CD4-positive, alpha-beta T cell (primary cell): ENCODE results near the gene RUVBL2. TPM values are rescaled to one million over a fixed set of nuclear protein-coding genes. Genes with fewer than 3 reads are reported as not detected.

Experiments used
- ATAC-seq: fragments of 200-7000 bp; cut with Tn5 transposase; one replicate; pipeline ENCODE4 v1.10.0; 2022; ENCODE audit warnings: mild to moderate bottlenecking; ENCODE audit not compliant: poor library complexity
- CTCF ChIA-PET: fragments of 350-600 bp; sonication (Branson Sonifier 250); formaldehyde crosslinking; loops from one replicate; lab custom pipeline; 2021; ENCODE audit warnings: antibody characterized with exemption, inconsistent platforms; lab: Charles Lee
- POLR2A ChIA-PET: fragments of 350-600 bp; sonication (Branson Sonifier 250); formaldehyde crosslinking; loops from one replicate; lab custom pipeline; 2021; ENCODE audit warnings: antibody characterized with exemption, inconsistent platforms; lab: Charles Lee
- DNase-seq, 14 experiments: peaks; one replicate each; pipeline ENCODE4 v3.0.0-alpha.2; 2013 to 2020; ENCODE audit warnings: mixed read lengths in 2 of 14
- H3K27ac ChIP-seq, 2 donors: one replicate each; pipeline versions ENCODE4 v1.5.1 to v1.7.0; 2013; ENCODE audit warnings: low read length in 2 of 2, low read depth in 1 of 2, mild to moderate bottlenecking in 1 of 2
- H3K27me3 ChIP-seq, 2 experiments: 1 replicate in 1 of 2; 2 replicates in 1 of 2; pipeline versions ENCODE4 v1.6.1 to v1.7.0; 2013; ENCODE audit warnings: low read length in 2 of 2, control low read depth in 1 of 2, mild to moderate bottlenecking in 1 of 2, moderate library complexity in 1 of 2; ENCODE audit not compliant: insufficient read depth in 2 of 2, control insufficient read depth in 1 of 2
- H3K36me3 ChIP-seq: one replicate; pipeline ENCODE4 v1.6.1; 2013; ENCODE audit warnings: low read length, control low read depth; ENCODE audit not compliant: insufficient read depth
- H3K4me1 ChIP-seq: one replicate; pipeline ENCODE4 v1.6.1; 2013; ENCODE audit warnings: low read length, control low read depth; ENCODE audit not compliant: insufficient read depth
- H3K4me3 ChIP-seq: one replicate; pipeline ENCODE4 v1.5.1; 2013; ENCODE audit warnings: mild to moderate bottlenecking, low read length, moderate library complexity
- H3K9me3 ChIP-seq, 2 experiments: 1 replicate in 1 of 2; 2 replicates in 1 of 2; pipeline versions ENCODE4 v1.6.1 to v1.7.0; 2013; ENCODE audit warnings: low read length in 2 of 2, mild to moderate bottlenecking in 2 of 2, control low read depth in 1 of 2, moderate library complexity in 1 of 2; ENCODE audit not compliant: control insufficient read depth in 1 of 2, insufficient read depth in 1 of 2
- H3K27ac Mint-ChIP-seq: one replicate; pipeline ENCODE4 v1.8.0; 2020; ENCODE audit warnings: mixed read lengths
- H3K27me3 Mint-ChIP-seq: one replicate; pipeline ENCODE4 v1.8.0; 2021; ENCODE audit warnings: mixed read lengths
- H3K36me3 Mint-ChIP-seq: one replicate; pipeline ENCODE4 v1.8.0; 2021; ENCODE audit warnings: low read depth, mixed read lengths
- H3K4me1 Mint-ChIP-seq: one replicate; pipeline ENCODE4 v1.8.0; 2021; ENCODE audit warnings: low read depth, mixed read lengths
- H3K4me3 Mint-ChIP-seq: one replicate; pipeline ENCODE4 v1.8.0; 2020; ENCODE audit warnings: mild to moderate bottlenecking, mixed read lengths
- H3K9me3 Mint-ChIP-seq: one replicate; pipeline ENCODE4 v1.8.0; 2020; ENCODE audit warnings: mixed read lengths
- intact Hi-C, 2 experiments: fragments of 100-400 bp; cut with DNase I in 1 of 2; cut with micrococcal nuclease in 1 of 2; formaldehyde crosslinking; loops; one replicate each; pipeline versions ENCODE4 v1.15.1 to v1.9.0; 2023 to 2025; cut with DNase I, micrococcal nuclease
- total RNA-seq, 174 experiments: library from RNA in 2 of 174; stranded (reverse) in 2 of 174; gene quantifications; one replicate each; pipeline ENCODE4 v1.2.3 and lab custom pipeline; 2021 to 2026
- TF ChIP-seq, protein P1 (sequence below): fragments of 200-600 bp; IDR thresholded peaks from one replicate; pipeline ENCODE4 v1.8.0; 2022; ENCODE audit warnings: antibody characterized with exemption, mild to moderate bottlenecking

RUVBL2 gene
- total RNA-seq, 2 experiments from 2014 or later, result 10.7 to 12.3 TPM

DNA sequence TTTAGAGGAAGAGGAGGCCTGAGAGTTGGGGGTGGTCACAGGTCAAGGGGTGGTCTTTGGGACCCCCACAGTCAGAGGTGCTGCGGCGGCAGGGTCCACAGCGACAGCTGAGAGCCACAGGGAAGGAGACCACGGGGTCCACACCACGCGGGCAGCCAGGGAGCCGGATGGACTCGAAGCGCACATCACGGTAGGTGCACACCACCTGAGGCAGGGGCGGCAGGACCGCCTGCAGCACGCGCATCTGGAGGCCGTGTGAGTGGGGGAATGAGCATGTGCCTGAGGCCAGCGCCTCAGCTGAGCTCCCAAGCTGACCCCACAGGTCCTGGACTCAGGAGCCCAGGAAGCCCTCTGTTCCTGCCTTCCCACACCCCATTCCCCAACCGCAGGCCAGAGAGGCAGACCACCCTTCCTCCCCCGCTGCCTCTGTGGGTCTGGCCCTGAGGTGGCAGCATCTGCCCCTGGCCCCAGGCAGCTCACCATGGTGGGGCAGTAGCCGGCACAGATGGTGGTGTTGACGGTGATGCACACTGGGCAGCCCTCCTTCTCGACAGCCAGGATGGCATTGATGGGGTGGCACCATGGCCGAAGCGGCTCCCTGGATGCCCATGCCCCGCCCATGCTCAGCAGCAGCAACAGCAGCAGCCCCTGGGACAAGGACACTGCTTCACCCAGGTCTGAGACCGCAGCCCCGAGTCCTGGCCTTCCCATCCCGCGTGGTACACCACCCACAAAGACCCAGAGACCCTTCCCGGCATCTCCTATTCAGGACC lies 22.6 kb downstream of the RUVBL2 start:
- DNase-seq (no peak), ATAC-seq (no peak)
- Mint-ChIP-seq H3K36me3 (peaks cover 19% of the 10 kb centered on the region), H3K4me3 (peak overlapping the region; percentile 82), H3K4me1 (peaks cover 24% of the 10 kb centered on the region), H3K27me3 (peaks cover 5% of the 10 kb centered on the region), H3K27ac (no peak overlapping the region), H3K9me3 (no peaks in the 10 kb centered on the region)
- CTCF ChIA-PET, result no interaction called here
- H3K27ac ChIP-seq, result no peak overlapping the region
- H3K36me3 ChIP-seq, result peaks cover 6% of the 10 kb centered on the region
- no peaks in the 10 kb centered on the region for H3K9me3 ChIP-seq
- TF ChIP-seq, protein P1, sequence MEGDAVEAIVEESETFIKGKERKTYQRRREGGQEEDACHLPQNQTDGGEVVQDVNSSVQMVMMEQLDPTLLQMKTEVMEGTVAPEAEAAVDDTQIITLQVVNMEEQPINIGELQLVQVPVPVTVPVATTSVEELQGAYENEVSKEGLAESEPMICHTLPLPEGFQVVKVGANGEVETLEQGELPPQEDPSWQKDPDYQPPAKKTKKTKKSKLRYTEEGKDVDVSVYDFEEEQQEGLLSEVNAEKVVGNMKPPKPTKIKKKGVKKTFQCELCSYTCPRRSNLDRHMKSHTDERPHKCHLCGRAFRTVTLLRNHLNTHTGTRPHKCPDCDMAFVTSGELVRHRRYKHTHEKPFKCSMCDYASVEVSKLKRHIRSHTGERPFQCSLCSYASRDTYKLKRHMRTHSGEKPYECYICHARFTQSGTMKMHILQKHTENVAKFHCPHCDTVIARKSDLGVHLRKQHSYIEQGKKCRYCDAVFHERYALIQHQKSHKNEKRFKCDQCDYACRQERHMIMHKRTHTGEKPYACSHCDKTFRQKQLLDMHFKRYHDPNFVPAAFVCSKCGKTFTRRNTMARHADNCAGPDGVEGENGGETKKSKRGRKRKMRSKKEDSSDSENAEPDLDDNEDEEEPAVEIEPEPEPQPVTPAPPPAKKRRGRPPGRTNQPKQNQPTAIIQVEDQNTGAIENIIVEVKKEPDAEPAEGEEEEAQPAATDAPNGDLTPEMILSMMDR, result no peak
- intact Hi-C loops, result loop anchor here in 1 of 2 experiments (5.0 kb wide), 1 partner anchor 41 kb away; the partner anchor contains the start of gene CGB7
- H3K27me3 ChIP-seq, result peaks cover 0 to 4% of the 10 kb centered on the region in 2 experiments
- peaks cover 37% of the 10 kb centered on the region for H3K4me1 ChIP-seq
- no peak overlapping the region for H3K4me3 ChIP-seq
- POLR2A ChIA-PET, result no interaction called here

DNA sequence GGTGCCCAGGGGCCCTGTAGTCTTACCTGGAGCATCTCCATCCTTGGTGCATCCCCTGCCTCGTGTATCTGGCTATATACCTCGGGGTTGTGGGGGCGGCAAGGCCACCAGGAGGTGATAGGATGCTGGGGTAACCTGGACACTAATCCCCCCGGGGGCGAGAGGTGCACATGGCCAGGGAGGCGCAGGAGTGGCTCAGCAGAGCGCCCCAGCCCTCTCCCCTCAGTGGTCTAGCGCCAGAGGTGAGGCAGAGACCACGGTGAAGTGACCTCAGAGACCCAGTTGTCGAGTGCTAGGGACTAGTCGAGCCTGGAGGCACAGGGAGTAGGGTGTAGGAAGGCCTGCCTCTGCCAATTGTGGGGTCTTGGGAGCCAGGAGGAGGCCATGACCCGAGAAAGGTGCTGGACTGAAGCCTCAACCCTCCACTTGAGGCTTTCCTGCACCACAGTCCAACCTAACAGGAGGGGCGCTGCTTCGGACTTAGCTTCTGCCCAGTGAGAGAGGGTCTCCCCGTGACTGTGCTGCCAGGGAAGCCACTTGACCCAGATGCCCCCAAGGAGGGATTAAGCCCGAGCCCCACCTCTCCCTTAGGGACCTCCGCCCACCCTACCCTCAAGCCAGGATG lies 23.5 kb downstream of the RUVBL2 start, which contains the start of gene LHB:
Gene LHB, minus strand, starts transcription at position 51 of the 625 bp plus-strand sequence. Its CDS starts 10 bp downstream, at position 41.
- Mint-ChIP-seq H3K27me3 (peaks cover 5% of the 10 kb centered on the region), H3K4me3 (peak within 1 kb of the TSS; percentile 90), H3K27ac (no peak within 1 kb of the TSS), H3K4me1 (peaks cover 25% of the 10 kb centered on the region), H3K36me3 (peaks cover 12% of the 10 kb centered on the region), H3K9me3 (no peaks in the 10 kb centered on the region)
- peaks cover 0 to 4% of the 10 kb centered on the region in 2 experiments for H3K27me3 ChIP-seq
- peak within 1 kb of the TSS in 1 of 2 donors; percentile 29 for H3K27ac ChIP-seq
- peak within 1 kb of the TSS; percentile 63 for H3K4me3 ChIP-seq
- TF ChIP-seq, protein P1, result no peak
- H3K36me3 ChIP-seq, result peaks cover 3% of the 10 kb centered on the region
- POLR2A ChIA-PET, result interaction anchor here (1.2 to 3.2 kb wide), 4 partner anchors 17 to 97 kb away, joined by 4 to 15 read pairs (median 5); partner anchors contain the start of genes FTL, GYS1, LIN7B and RUVBL2
- DNase-seq (no peak), ATAC-seq (no peak)
- intact Hi-C loops, result loop anchor here in 1 of 2 experiments (5.0 kb wide), 1 partner anchor 40 kb away; the partner anchor contains the start of gene CGB7
- peaks cover 40% of the 10 kb centered on the region for H3K4me1 ChIP-seq
- CTCF ChIA-PET, result interaction anchor here (0.6 to 1.5 kb wide), 8 partner anchors 9 to 141 kb away, joined by 3 to 14 read pairs (median 3); partner anchors contain the start of genes GYS1 and RUVBL2
- no peaks in the 10 kb centered on the region for H3K9me3 ChIP-seq

DNA sequence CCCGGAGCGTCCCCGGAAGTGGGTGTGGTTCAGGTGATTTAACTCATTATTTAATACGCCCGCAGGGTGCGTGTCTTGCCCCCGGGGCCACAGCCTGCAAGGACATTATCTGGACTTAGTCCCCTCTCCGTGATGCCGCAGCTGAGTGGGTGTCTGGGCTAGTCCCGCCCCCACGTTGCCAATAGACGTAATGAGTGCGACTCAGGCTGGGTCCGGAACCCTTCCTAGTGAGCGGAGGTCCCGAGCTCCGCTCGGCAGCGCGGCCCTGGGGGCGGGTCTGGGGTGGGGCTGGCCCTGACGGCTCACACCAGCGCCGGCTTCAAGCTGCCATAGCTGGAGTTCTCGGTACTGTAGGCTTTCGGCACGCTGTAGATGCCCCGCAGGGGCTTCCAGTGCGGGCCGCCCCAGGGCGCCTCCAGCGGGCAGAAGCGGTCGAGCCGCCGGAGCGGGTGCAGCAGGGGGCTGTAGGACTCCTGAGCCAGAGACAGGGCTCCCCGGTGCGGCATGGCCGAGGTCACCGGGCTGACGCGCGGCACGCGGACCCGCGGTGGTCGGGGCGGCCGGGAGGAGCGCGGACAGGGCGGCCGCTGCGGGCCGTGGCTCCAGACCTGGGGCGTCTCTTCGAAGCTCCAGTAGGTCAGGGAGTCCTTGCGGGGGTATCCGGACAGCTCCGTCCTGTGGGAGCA lies 24.1 kb downstream of the RUVBL2 start:
- Mint-ChIP-seq H3K4me1 (peaks cover 25% of the 10 kb centered on the region), H3K36me3 (peaks cover 5% of the 10 kb centered on the region), H3K27me3 (peaks cover 5% of the 10 kb centered on the region), H3K9me3 (no peaks in the 10 kb centered on the region), H3K27ac (no peak overlapping the region), H3K4me3 (peak overlapping the region; percentile 90)
- intact Hi-C loops, result loop anchor here in 1 of 2 experiments (2.0 to 5.0 kb wide), 2 partner anchors 25 to 39 kb away; partner anchors contain the start of genes CGB7, GYS1 and RUVBL2
- CTCF ChIA-PET, result interaction anchor here (0.6 to 1.5 kb wide), 8 partner anchors 9 to 142 kb away, joined by 3 to 14 read pairs (median 3); partner anchors contain the start of genes GYS1 and RUVBL2
- Histone ChIP-seq H3K4me3 (peak overlapping the region; percentile 63), H3K27me3 (peaks cover 0 to 4% of the 10 kb centered on the region in 2 experiments), H3K27ac (peak overlapping the region in 1 of 2 donors; percentile 29), H3K4me1 (peaks cover 40% of the 10 kb centered on the region), H3K9me3 (no peaks in the 10 kb centered on the region), H3K36me3 (no peaks in the 10 kb centered on the region)
- POLR2A ChIA-PET, result interaction anchor here (1.2 to 3.2 kb wide), 4 partner anchors 18 to 96 kb away, joined by 4 to 15 read pairs (median 5); partner anchors contain the start of genes FTL, GYS1, LIN7B and RUVBL2
- ATAC-seq (peak; percentile 86), DNase-seq (peak; percentile 48 to 84 (median 64))
- TF ChIP-seq, protein P1, result peak; percentile 78
